ENCODE data around the gene GLI1.

GLI1 gene

GRCh38 chr12:57416039-57416996 lies 43.3 kb upstream of the GLI1 start:
- Histone ChIP-seq H3K27me3 (ENCODE audit: insufficient read depth, low read length, poor library complexity) (no peaks in the 10 kb centered on the region), H3K4me3 (ENCODE audit: low read depth in 1 of 2, low read length in 2 of 2) (no peak overlapping the region), H3K9me3 (ENCODE audit: insufficient read depth, low read length, severe bottlenecking) (no peaks in the 10 kb centered on the region), H3K36me3 (ENCODE audit: insufficient read depth, low read length) (peaks cover 4% of the 10 kb centered on the region; the same call in 1 of the 2 replicates), H3K4me1 (ENCODE audit: insufficient read depth, low read length) (no peaks in the 10 kb centered on the region), H4K20me1 (ENCODE audit: insufficient read depth, low read length) (peaks cover 8% of the 10 kb centered on the region; the same call in 1 of the 2 replicates), H3K4me2 (ENCODE audit: insufficient read depth, low read length) (no peak overlapping the region), H3K9ac (ENCODE audit: low read depth, low read length) (no peak overlapping the region), H3K27ac (ENCODE audit: low read length) (no peak overlapping the region), H3K79me2 (ENCODE audit: insufficient read depth, low read length) (peaks cover 68% of the 10 kb centered on the region), H2AFZ (ENCODE audit: low read depth, low read length) (no peak overlapping the region)
- TF ChIP-seq CTCF (IDR thresholded peaks at IDR 0.05; ENCODE audit: borderline replicate concordance, extremely low read depth, low read length, poor library complexity, severe bottlenecking) (no peak), EZH2 (IDR thresholded peaks at IDR 0.05; ENCODE audit: borderline replicate concordance, low read depth, low read length, severe bottlenecking) (no peak)
- no peak for DNase-seq
- no peak; the same call in 2 of the 3 replicates for ATAC-seq (ENCODE audit: insufficient read depth, low read depth)

GRCh38 chr12:57418255-57418654 lies 41.3 kb upstream of the GLI1 start:
- Histone ChIP-seq H3K36me3 (ENCODE audit: insufficient read depth, low read length) (peaks cover 21% of the 10 kb centered on the region), H3K27me3 (ENCODE audit: insufficient read depth, low read length, poor library complexity) (no peaks in the 10 kb centered on the region), H3K9ac (ENCODE audit: low read depth, low read length) (no peak overlapping the region), H3K4me1 (ENCODE audit: insufficient read depth, low read length) (no peaks in the 10 kb centered on the region), H2AFZ (ENCODE audit: low read depth, low read length) (no peak overlapping the region), H3K4me2 (ENCODE audit: insufficient read depth, low read length) (no peak overlapping the region), H3K27ac (ENCODE audit: low read length) (no peak overlapping the region), H3K4me3 (ENCODE audit: low read depth in 1 of 2, low read length in 2 of 2) (no peak overlapping the region), H4K20me1 (ENCODE audit: insufficient read depth, low read length) (peaks cover 8% of the 10 kb centered on the region; the same call in 1 of the 2 replicates), H3K9me3 (ENCODE audit: insufficient read depth, low read length, severe bottlenecking) (no peaks in the 10 kb centered on the region), H3K79me2 (ENCODE audit: insufficient read depth, low read length) (peaks cover 76% of the 10 kb centered on the region)
- no peak for DNase-seq
- no peak for TF ChIP-seq CTCF (IDR thresholded peaks at IDR 0.05; ENCODE audit: borderline replicate concordance, extremely low read depth, low read length, poor library complexity, severe bottlenecking)
- no peak for TF ChIP-seq EZH2 (IDR thresholded peaks at IDR 0.05; ENCODE audit: borderline replicate concordance, low read depth, low read length, severe bottlenecking)
- ATAC-seq (ENCODE audit: insufficient read depth, low read depth), result no peak

GRCh38 chr12:57419495-57419894 lies 40.1 kb upstream of the GLI1 start:
- H3K79me2 ChIP-seq (ENCODE audit: insufficient read depth, low read length), result peaks cover 77% of the 10 kb centered on the region

More at GRCh38 chr12:57419495-57419894, 40.1 kb upstream of the GLI1 start:
- ATAC-seq (ENCODE audit: insufficient read depth, low read depth) (no peak), DNase-seq (no peak)
- Histone ChIP-seq H4K20me1 (ENCODE audit: insufficient read depth, low read length) (peaks cover 8% of the 10 kb centered on the region; the same call in 1 of the 2 replicates), H3K9me3 (ENCODE audit: insufficient read depth, low read length, severe bottlenecking) (no peaks in the 10 kb centered on the region), H3K4me3 (ENCODE audit: low read depth in 1 of 2, low read length in 2 of 2) (no peak overlapping the region), H3K36me3 (ENCODE audit: insufficient read depth, low read length) (peaks cover 23% of the 10 kb centered on the region), H3K4me1 (ENCODE audit: insufficient read depth, low read length) (no peaks in the 10 kb centered on the region), H3K27me3 (ENCODE audit: insufficient read depth, low read length, poor library complexity) (no peaks in the 10 kb centered on the region), H2AFZ (ENCODE audit: low read depth, low read length) (no peak overlapping the region), H3K9ac (ENCODE audit: low read depth, low read length) (no peak overlapping the region), H3K4me2 (ENCODE audit: insufficient read depth, low read length) (no peak overlapping the region), H3K27ac (ENCODE audit: low read length) (no peak overlapping the region)
- TF ChIP-seq CTCF (IDR thresholded peaks at IDR 0.05; ENCODE audit: borderline replicate concordance, extremely low read depth, low read length, poor library complexity, severe bottlenecking) (no peak), EZH2 (IDR thresholded peaks at IDR 0.05; ENCODE audit: borderline replicate concordance, low read depth, low read length, severe bottlenecking) (no peak)
